Measurements from ENCODE around the gene FGF2. TPM values are rescaled to one million over a fixed set of nuclear protein-coding genes. Genes with fewer than 3 reads are reported as not detected.

FGF2 gene
- total and polyA plus RNA-seq, 8 donors, result 0.29 to 47.3 (median 6.4) TPM

DNA sequence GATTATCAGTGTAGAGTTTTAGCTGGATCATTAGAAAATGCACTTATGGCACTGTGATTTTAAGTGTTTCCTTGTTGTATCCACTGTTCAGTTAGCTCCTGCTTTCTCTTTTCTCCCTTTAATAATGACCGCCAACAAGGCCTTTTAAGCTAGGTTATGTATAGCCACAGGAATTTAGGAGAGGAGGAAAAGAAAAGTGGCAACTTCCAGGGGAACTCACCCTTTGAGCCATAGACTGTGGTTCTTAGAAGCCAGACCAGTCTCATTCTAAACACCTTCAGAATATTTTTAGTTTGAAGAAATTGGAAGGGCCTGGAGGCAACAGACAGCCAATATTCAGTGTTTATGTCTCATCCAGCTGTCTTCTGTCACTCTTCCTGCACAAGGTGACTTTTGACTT is 6.1 kb downstream of the FGF2 start:
- Histone ChIP-seq H3K27me3 (peaks cover 0 to 23% (median 12%) of the 10 kb centered on the region in 3 donors), H3K9me3 (no peaks in the 10 kb centered on the region), H3K4me1 (peaks cover 5 to 48% (median 24%) of the 10 kb centered on the region in 4 donors), H3K27ac (peak overlapping the region in 1 of 5 donors; percentile 65), H3K4me3 (no peak overlapping the region), H3K36me3 (no peaks in the 10 kb centered on the region)
- WGBS, 5 donors, result 89 to 100% (median 90%) methylated on average over 1 of the region's 1 CpG
- DNase-seq, result no peak
- intact Hi-C loops (cut with DNase I; ENCODE audit: low total_unique reads), result no loop called here
- TF ChIP-seq CTCF (IDR thresholded peaks at IDR 0.05), result no peak
- no peak for TF ChIP-seq EP300 (IDR thresholded peaks at IDR 0.05)
- TF ChIP-seq POLR2A (IDR thresholded peaks at IDR 0.05), result no peak
- no peak for TF ChIP-seq POLR2AphosphoS5 (IDR thresholded peaks at IDR 0.05)

DNA sequence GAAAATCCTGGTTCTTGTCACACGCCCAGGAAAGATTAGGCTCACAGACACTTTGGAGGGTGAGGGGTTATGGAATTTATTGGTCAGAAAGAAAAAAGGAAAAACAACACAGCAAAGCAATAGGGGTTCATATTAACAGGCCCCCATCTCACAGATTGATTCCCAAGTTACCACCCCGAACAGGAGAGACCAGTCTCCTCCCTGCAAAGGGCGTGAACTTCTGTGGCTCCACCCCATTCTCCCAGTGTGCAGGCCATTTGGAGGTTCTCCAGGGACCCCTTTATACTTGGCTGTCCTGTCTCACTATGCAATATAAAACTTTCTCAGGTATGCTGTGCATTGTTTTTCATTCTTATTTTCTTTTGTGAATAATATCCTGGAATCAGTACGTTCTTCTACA is 7.4 kb downstream of the FGF2 start:
- Histone ChIP-seq H3K4me3 (no peak overlapping the region), H3K36me3 (no peaks in the 10 kb centered on the region), H3K27ac (no peak overlapping the region), H3K27me3 (peaks cover 0 to 12% (median 6%) of the 10 kb centered on the region in 3 donors), H3K4me1 (peaks cover 4 to 48% (median 18%) of the 10 kb centered on the region in 4 donors), H3K9me3 (no peaks in the 10 kb centered on the region)
- 69 to 83% (median 72%) methylated on average over 4 of the region's 4 CpGs for WGBS, 5 donors
- no peak for DNase-seq
- TF ChIP-seq CTCF (IDR thresholded peaks at IDR 0.05), result no peak
- no peak for TF ChIP-seq EP300 (IDR thresholded peaks at IDR 0.05)
- no peak for TF ChIP-seq POLR2A (IDR thresholded peaks at IDR 0.05)
- TF ChIP-seq POLR2AphosphoS5 (IDR thresholded peaks at IDR 0.05), result no peak
- intact Hi-C loops (cut with DNase I; ENCODE audit: low total_unique reads), result no loop called here

GRCh38 chr4:122836941-122837340 is 10.3 kb downstream of the FGF2 start:
- DNase-seq, result no peak
- TF ChIP-seq CTCF (IDR thresholded peaks at IDR 0.05), result no peak
- no peak for TF ChIP-seq POLR2AphosphoS5 (IDR thresholded peaks at IDR 0.05)
- TF ChIP-seq EP300 (IDR thresholded peaks at IDR 0.05), result no peak
- TF ChIP-seq POLR2A (IDR thresholded peaks at IDR 0.05), result no peak
- no peak overlapping the region for H3K4me3 ChIP-seq
- H3K9me3 ChIP-seq, result no peaks in the 10 kb centered on the region
- H3K27ac ChIP-seq, result no peak overlapping the region
- H3K27me3 ChIP-seq, result no peaks in the 10 kb centered on the region
- H3K4me1 ChIP-seq, result peaks cover 0 to 38% (median 14%) of the 10 kb centered on the region in 4 donors
- intact Hi-C loops (cut with DNase I; ENCODE audit: low total_unique reads), result no loop called here
- WGBS, 5 donors, result 90 to 96% (median 93%) methylated on average over 2 of the region's 2 CpGs
- peaks cover 0 to 5% (median 2%) of the 10 kb centered on the region in 4 donors for H3K36me3 ChIP-seq

- no peak overlapping the region for H3K27ac ChIP-seq
- H3K9me3 ChIP-seq, result no peaks in the 10 kb centered on the region
- intact Hi-C loops (cut with DNase I; ENCODE audit: low total_unique reads), result no loop called here
- 43 to 65% (median 61%) methylated on average over 1 of the region's 1 CpG for WGBS, 5 donors
- no peak overlapping the region for H3K4me3 ChIP-seq
- TF ChIP-seq CTCF (IDR thresholded peaks at IDR 0.05) (no peak), POLR2AphosphoS5 (IDR thresholded peaks at IDR 0.05) (no peak), POLR2A (IDR thresholded peaks at IDR 0.05) (no peak), EP300 (IDR thresholded peaks at IDR 0.05) (no peak)
- no peaks in the 10 kb centered on the region for H3K27me3 ChIP-seq
- no peak for DNase-seq
- H3K36me3 ChIP-seq, result peaks cover 0 to 5% (median 2%) of the 10 kb centered on the region in 4 donors
- H3K4me1 ChIP-seq, result peaks cover 0 to 35% (median 10%) of the 10 kb centered on the region in 4 donors
Observed at GRCh38 chr4:122838034-122838433, 11.4 kb downstream of the FGF2 start.
